SK-N-MC (cell line): ENCODE results near the gene PLXNC1.

Experiments
- EZH2 ChIP-seq: fragments of 200-600 bp; sonication (generic); IDR thresholded peaks from one replicate; pipeline ENCODE4 v1.6.1; 2017; ENCODE audit warnings: antibody characterized with exemption
- POLR2AphosphoS5 ChIP-seq: IDR thresholded peaks from 2 replicates; pipeline ENCODE4 v1.6.1; 2012; ENCODE audit warnings: mild to moderate bottlenecking, low read depth, low read length, borderline replicate concordance

DNA sequence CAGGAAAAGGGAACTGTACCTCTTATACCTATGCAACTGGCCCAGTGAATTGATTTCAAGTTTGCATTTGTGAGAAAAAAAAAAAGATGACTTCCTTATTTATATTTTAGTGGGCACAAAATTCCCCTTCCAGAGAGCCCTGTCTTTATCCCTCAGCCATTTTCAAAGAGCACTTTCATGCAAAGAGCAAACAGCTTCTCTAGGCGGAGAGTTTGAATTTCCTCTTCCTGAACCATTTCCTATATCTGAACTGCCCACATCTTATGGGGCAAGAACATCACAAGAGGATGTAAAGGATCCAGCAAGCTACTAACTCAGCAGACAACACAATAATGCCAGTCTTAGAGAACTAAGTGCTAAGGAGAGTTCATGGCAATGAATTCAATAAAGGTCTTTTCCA is 22.3 kb upstream of the PLXNC1 start:
- TF ChIP-seq EZH2 (no peak), POLR2AphosphoS5 (no peak)
